Spleen (tissue), 7 donors: ENCODE results near the gene PCYT1A.

ENCODE experiments used
- POLR2A ChIP-seq, 3 donors: fragments of 450-650 bp; IDR thresholded peaks; one replicate each; pipeline ENCODE4 v1.5.1; 2017; ENCODE audit warnings: antibody characterized with exemption in 3 of 3, mild to moderate bottlenecking in 1 of 3
- POLR2AphosphoS5 ChIP-seq, 3 donors: sonication (generic); formaldehyde crosslinking; IDR thresholded peaks; one replicate each; pipeline ENCODE4 v1.5.1; 2017; ENCODE audit warnings: antibody characterized with exemption in 3 of 3
- TF ChIP-seq, protein P1 (sequence below), 11 experiments: fragments of 200-600 bp in 7 of 11; fragments of 450-650 bp in 4 of 11; sonication (generic) in 4 of 11; IDR thresholded peaks in 8 of 11; conservative IDR thresholded peaks in 3 of 11; 1 replicate in 7 of 11; 2 replicates in 4 of 11; pipeline versions ENCODE4 v1.4.0 to v1.8.0; 2016 to 2021; ENCODE audit warnings: antibody characterized with exemption in 11 of 11, inconsistent platforms in 4 of 11, mild to moderate bottlenecking in 1 of 11
- donor health status: DM: no; HTN: no; CAD: no; lungs with moderate emphysema.
- donor health status: DM: no; HTN: no; CAD: no.
- donor health status: DM: no; HTN: no; CAD: no.

DNA sequence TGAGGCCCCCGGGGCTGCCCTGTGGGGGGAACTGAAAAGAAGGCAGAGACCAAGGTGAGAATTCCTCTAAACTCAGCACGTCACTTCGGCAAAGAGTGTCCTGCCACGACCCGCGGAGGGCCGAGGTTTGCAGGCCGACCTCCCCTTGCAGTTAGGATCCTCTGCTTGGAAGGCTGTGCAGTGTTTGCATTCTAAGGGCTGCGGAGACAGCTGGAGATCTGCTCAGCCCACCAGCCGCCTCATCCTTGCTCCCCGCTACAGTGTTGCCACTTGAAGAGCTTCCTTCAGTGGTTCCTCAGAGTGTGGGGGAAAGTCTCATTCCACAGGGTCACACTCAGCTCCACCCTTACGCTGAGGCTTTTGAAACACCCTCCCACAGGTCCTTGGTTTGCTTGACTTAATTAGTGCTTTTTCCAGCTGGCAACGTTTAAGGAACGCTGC is 60.4 kb downstream of the PCYT1A start:
- TF ChIP-seq POLR2A (IDR thresholded peaks at IDR 0.05) (no peak), POLR2AphosphoS5 (IDR thresholded peaks at IDR 0.05) (no peak)
- TF ChIP-seq, protein P1, sequence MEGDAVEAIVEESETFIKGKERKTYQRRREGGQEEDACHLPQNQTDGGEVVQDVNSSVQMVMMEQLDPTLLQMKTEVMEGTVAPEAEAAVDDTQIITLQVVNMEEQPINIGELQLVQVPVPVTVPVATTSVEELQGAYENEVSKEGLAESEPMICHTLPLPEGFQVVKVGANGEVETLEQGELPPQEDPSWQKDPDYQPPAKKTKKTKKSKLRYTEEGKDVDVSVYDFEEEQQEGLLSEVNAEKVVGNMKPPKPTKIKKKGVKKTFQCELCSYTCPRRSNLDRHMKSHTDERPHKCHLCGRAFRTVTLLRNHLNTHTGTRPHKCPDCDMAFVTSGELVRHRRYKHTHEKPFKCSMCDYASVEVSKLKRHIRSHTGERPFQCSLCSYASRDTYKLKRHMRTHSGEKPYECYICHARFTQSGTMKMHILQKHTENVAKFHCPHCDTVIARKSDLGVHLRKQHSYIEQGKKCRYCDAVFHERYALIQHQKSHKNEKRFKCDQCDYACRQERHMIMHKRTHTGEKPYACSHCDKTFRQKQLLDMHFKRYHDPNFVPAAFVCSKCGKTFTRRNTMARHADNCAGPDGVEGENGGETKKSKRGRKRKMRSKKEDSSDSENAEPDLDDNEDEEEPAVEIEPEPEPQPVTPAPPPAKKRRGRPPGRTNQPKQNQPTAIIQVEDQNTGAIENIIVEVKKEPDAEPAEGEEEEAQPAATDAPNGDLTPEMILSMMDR (IDR thresholded peaks at IDR 0.05 in 8 of 11, conservative IDR thresholded peaks at IDR 0.05 in 3 of 11) = no peak
